ENCODE data around the gene C3.

GRCh38 chr19:6723108-6723618, 2.7 kb upstream of the C3 start:
- no peak for TF ChIP-seq POLR2A (IDR thresholded peaks at IDR 0.05)
- TF ChIP-seq CTCF (IDR thresholded peaks at IDR 0.05 in 8 of 11, conservative IDR thresholded peaks at IDR 0.05 in 3 of 11), result no peak
- no peak for TF ChIP-seq POLR2AphosphoS5 (IDR thresholded peaks at IDR 0.05)

Data from spleen (tissue), 7 donors.